ENCODE measurements around the gene MRPS2.
"Not testable (repeated sequence)": the region's sequence is repeated elsewhere in the genome, so short reads cannot be mapped to it uniquely, and the experiment has no call there.

Gene MRPS2

DNA sequence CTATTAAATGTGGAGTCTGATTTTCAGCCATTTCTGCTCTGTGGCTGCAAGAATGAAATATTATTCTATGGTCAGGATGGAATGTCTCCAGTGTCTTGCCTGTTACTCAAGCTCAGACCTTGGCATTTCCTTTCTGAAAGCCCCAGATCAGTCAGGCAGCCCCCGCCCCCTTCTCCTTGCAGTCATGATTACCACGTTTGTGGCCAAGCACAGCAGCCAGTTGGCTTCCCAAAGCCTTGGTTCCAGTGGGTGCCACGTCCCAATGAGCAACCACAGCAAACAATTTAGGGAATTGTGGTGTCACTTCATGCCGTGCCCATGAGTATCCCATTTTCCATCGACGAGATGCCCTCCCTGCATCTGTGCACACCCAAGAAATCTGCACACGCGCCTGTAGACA is 35.7 kb downstream of the MRPS2 start:
- TF ChIP-seq, protein P1, sequence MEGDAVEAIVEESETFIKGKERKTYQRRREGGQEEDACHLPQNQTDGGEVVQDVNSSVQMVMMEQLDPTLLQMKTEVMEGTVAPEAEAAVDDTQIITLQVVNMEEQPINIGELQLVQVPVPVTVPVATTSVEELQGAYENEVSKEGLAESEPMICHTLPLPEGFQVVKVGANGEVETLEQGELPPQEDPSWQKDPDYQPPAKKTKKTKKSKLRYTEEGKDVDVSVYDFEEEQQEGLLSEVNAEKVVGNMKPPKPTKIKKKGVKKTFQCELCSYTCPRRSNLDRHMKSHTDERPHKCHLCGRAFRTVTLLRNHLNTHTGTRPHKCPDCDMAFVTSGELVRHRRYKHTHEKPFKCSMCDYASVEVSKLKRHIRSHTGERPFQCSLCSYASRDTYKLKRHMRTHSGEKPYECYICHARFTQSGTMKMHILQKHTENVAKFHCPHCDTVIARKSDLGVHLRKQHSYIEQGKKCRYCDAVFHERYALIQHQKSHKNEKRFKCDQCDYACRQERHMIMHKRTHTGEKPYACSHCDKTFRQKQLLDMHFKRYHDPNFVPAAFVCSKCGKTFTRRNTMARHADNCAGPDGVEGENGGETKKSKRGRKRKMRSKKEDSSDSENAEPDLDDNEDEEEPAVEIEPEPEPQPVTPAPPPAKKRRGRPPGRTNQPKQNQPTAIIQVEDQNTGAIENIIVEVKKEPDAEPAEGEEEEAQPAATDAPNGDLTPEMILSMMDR (IDR thresholded peaks at IDR 0.05; ENCODE audit: insufficient read depth, low read length, poor library complexity, severe bottlenecking): no peak
- no peak for DNase-seq (ENCODE audit: extremely low read depth, insufficient read length)
- H3K36me3 ChIP-seq (ENCODE audit: control insufficient read depth, insufficient read depth, low read length): no peaks in the 10 kb centered on the region

DNA sequence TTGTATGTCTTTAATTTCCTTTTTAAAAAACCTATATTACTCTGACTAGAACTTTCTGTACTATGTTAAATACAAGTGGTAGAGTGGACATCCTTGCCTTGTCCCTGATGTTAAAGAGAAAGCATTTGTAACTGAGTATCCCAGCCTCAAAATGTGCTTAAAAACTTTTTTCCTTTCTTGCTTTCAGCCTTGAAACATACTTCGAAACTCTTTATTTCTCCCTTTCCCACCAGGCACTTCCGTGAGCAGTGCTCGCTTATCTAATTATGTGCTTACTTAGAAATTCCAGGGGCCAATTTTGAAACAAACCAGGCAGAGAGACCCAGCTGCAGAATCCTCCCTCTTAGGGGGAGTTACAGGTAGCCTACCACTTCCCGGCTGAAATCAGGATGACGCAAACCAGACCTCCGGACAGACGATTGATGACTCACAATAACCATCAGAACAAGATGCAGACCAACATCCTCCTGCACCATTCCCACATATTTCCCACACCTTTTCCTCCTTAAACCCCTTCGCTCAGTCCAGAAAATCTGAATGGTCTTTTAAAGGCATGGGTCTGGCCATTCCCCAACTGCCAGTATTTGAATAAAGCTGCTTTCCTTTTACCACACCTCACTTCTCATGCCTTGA is 42.9 kb downstream of the MRPS2 start:
- not testable (repeated sequence) for H3K4me3 ChIP-seq (replicated peaks; ENCODE audit: low read depth, low read length); DNase-seq (ENCODE audit: extremely low read depth, insufficient read length); H3K27me3 ChIP-seq (replicated peaks; ENCODE audit: control insufficient read depth, insufficient read depth, low read length); H3K36me3 ChIP-seq (ENCODE audit: control insufficient read depth, insufficient read depth, low read length)

More for the DNA sequence above, 35.7 kb downstream of the MRPS2 start:
- H3K27me3 ChIP-seq (replicated peaks; ENCODE audit: control insufficient read depth, insufficient read depth, low read length): no peaks in the 10 kb centered on the region
- H3K4me3 ChIP-seq (replicated peaks; ENCODE audit: low read depth, low read length): no peak overlapping the region

DNA sequence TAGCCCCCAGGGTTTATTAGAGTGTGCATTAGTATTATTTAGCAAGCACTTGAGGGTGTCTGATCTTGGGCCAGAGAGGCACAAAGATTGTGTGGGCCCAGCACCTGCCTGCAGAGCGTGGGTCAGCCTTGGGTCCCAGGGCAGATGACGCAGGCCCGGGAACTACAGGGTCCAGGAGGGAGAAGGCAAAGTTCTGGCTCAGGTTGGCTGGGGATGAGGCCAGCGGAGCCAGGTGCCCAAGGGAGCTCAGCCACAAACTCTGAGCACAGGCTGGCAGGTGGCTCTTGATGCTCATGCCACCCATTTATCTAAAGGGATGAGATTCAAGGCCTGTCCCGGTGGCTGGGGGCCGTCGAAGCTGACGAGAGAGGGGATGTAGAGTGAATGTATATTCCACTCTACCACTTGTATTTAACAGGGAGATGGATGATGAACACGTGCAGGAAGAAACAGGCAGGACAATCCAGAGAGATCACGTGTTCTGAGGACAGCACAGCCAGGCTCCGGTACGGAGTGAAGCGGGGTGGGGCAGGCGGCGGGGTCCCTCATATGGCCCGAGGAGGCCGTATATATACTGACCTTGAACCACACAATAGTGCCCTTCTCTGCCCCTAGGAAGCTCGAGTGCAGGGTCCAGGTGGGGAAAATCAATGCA is 44.6 kb downstream of the MRPS2 start:
- no peaks in the 10 kb centered on the region for H3K36me3 ChIP-seq (ENCODE audit: control insufficient read depth, insufficient read depth, low read length)
- no peak for DNase-seq (ENCODE audit: extremely low read depth, insufficient read length)
- H3K4me3 ChIP-seq (replicated peaks; ENCODE audit: low read depth, low read length): no peak overlapping the region
- H3K27me3 ChIP-seq (replicated peaks; ENCODE audit: control insufficient read depth, insufficient read depth, low read length): no peaks in the 10 kb centered on the region; the same call in 1 of the 2 replicates
- TF ChIP-seq, protein P1 (IDR thresholded peaks at IDR 0.05; ENCODE audit: insufficient read depth, low read length, poor library complexity, severe bottlenecking): no peak

DNA sequence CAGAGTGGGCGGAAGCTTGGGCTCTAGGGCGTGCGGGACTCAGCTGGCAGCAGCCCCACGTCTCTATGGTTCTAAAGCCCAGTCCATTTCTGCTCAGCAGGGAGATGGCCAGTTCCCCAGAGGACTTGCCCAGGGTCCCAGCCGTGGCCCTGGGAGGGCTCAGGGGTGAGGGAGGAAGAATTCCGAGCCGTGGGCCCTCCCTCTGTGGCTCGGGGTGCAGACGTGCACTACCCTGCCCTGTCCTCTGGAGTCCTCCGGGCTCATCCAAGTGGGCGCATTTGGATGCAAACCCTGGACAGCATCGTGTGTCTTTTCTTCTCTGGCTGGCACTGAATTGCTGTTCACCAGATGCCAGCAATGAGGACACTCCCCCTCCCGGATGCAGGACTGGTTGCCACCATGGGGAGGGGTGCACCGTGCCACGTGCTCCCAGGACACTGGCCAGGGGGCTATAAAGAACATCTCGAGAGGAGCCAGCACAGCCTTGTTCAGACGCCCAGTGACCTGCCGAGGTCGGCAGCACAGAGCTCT is 45.2 kb downstream of the MRPS2 start, which contains the start of gene OBP2A:
OBP2A (plus strand) TSS at position 481 of the 531 bp plus-strand sequence. CDS start 55 bp downstream, outside the sequence.
- not testable (repeated sequence) for H3K36me3 ChIP-seq (ENCODE audit: control insufficient read depth, insufficient read depth, low read length); H3K4me3 ChIP-seq (replicated peaks; ENCODE audit: low read depth, low read length); H3K27me3 ChIP-seq (replicated peaks; ENCODE audit: control insufficient read depth, insufficient read depth, low read length); DNase-seq (ENCODE audit: extremely low read depth, insufficient read length)

DNA sequence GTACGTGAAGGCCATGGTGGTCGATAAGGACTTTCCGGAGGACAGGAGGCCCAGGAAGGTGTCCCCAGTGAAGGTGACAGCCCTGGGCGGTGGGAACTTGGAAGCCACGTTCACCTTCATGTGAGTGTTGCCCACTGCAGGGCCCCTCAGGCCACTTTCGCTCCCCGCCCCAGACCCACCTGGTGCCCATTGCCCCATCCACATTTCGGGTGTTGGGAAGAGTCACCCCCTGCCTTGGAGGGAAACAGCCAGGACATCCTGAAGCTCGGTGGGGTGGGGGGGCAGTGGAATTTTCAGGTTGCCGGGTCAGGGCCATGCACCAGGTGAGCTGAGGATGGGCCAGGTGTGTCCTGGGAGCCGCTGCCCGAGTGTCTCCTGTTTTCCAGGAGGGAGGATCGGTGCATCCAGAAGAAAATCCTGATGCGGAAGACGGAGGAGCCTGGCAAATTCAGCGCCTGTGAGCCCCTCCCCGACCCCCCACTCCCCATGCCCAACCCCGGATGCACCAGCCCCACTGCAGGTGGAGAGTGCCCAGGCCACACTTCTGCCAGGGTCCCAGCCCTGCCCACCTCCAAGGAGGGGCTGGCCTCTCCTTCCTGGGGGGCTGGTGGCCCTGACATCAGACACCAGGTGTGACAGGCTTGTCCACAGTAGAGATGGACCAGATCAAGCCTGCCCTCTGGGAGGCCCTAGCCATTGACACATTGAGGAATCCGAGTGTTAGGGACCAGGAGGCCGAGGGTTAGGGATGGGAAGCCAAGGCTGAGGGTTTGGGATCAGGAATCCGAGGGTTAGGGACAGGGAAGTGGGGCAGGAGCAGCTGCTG is 46.5 kb downstream of the MRPS2 start:
- H3K36me3 ChIP-seq (ENCODE audit: control insufficient read depth, insufficient read depth, low read length); H3K4me3 ChIP-seq (replicated peaks; ENCODE audit: low read depth, low read length); H3K27me3 ChIP-seq (replicated peaks; ENCODE audit: control insufficient read depth, insufficient read depth, low read length); DNase-seq (ENCODE audit: extremely low read depth, insufficient read length): not testable (repeated sequence)

DNA sequence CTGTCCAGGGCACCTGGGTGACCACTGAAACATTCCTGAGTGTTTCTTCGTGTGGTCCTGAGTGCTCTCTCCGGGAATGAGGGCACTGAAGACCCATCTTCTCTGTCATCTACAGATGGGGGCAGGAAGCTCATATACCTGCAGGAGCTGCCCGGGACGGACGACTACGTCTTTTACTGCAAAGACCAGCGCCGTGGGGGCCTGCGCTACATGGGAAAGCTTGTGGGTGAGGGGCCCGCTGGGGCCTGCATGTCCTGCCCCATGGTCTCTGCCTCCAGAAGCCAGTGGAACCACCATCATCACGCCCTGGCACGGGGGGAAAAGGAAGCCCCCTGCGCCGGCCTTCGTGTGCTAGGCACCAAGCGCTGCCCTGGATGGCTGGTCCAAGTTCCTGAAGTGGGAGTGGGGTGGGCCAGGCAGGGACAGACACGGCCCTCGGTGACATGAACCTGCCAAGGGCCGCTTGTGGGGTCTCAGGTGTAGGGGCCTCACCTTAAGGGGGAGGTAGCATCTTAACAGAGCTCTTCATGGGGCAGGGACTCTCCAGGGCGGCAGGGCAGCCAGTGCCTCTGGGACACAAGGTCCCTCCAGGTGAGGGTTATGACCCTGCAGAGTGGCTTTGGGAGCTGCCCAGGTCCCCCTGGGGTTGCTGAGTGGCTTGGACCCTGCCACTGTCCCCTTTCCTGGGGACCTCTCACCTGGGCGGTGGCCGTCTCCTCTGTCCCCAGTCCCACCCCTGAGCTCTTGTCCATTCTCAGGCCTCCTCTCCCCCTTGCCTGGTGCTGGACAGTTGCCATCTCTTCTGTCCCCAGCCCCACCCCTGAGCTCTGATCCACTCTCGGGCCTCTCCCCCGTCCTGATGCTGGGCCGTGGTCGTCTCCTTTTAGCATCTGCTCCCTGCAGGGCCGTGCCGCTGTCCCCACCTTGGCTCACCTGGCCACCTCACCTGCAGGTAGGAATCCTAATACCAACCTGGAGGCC is 47.6 kb downstream of the MRPS2 start:
- Histone ChIP-seq H3K27me3 (replicated peaks; ENCODE audit: control insufficient read depth, insufficient read depth, low read length) (no peaks in the 10 kb centered on the region; the same call in 1 of the 2 replicates), H3K36me3 (ENCODE audit: control insufficient read depth, insufficient read depth, low read length) (no peaks in the 10 kb centered on the region), H3K4me3 (replicated peaks; ENCODE audit: low read depth, low read length) (no peak overlapping the region)
- DNase-seq (ENCODE audit: extremely low read depth, insufficient read length): no peak
- TF ChIP-seq, protein P1 (IDR thresholded peaks at IDR 0.05; ENCODE audit: insufficient read depth, low read length, poor library complexity, severe bottlenecking): no peak

DNA sequence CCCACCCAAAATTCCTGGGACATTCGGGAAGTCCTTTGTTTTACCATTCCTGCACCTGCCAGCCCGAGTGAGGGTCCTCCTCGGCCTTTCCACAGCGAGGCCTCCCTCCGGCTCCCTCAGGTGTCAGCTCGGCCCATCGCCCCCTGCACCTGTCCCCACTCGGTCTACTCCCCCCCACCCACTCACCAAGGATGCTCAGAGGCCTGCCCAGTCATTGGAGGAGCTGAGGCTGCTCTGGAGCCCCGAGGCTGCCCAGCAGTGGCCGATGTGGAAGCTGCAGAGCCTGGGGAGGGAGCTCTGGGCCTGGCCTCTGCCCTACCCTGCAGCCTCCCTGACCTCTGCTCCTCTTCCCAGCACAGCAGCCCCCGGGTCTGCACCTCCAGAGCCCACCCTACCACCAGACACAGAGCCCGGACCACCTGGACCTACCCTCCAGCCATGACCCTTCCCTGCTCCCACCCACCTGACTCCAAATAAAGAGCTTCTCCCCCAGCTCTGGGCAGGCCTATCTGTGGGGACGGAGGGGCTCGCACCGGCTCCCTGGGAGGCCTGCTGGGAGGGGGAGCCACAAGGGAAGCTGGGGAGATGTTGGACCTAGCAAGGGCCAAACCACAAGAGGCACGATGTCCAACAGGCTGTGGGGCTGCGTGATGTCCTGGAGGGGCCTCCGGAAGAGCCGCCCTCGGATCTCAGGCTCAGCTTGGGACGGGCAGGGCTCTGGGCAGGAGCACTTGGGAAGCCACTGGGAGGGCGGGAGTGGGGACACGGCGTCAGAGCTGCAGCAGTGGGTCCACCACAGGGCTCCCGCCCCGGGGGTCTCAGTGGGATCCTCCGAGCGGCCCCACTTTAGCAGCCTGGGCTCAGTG is 49.2 kb downstream of the MRPS2 start:
- not testable (repeated sequence) for H3K36me3 ChIP-seq (ENCODE audit: control insufficient read depth, insufficient read depth, low read length); H3K4me3 ChIP-seq (replicated peaks; ENCODE audit: low read depth, low read length); H3K27me3 ChIP-seq (replicated peaks; ENCODE audit: control insufficient read depth, insufficient read depth, low read length); DNase-seq (ENCODE audit: extremely low read depth, insufficient read length)
